B cell (primary cell): ENCODE results near the gene TMBIM1. TPM values are rescaled to one million over a fixed set of nuclear protein-coding genes. Genes with fewer than 3 reads are reported as not detected.

Experiments
- ATAC-seq: fragments of 200-7000 bp; cut with Tn5 transposase; one replicate; pipeline ENCODE4 v1.10.0; 2021; ENCODE audit warnings: low read depth, mild to moderate bottlenecking, moderate number of reproducible peaks, moderate library complexity
- CTCF ChIA-PET: fragments of 350-600 bp; sonication (Branson Sonifier 250); formaldehyde crosslinking; loops from one replicate; lab custom pipeline; 2021; ENCODE audit warnings: antibody characterized with exemption, inconsistent platforms; lab: Charles Lee
- POLR2A ChIA-PET: fragments of 350-600 bp; sonication (Branson Sonifier 250); formaldehyde crosslinking; loops from one replicate; lab custom pipeline; 2021; ENCODE audit warnings: antibody characterized with exemption; lab: Charles Lee
- DNase-seq: peaks from one replicate; pipeline ENCODE4 v3.0.0; 2013
- H2AFZ ChIP-seq: 2 replicates; pipeline ENCODE4 v1.6.1; 2012; ENCODE audit warnings: mild to moderate bottlenecking, low read depth, low read length; ENCODE audit not compliant: insufficient read depth, poor library complexity, severe bottlenecking
- H3K27ac ChIP-seq, 2 donors: 1 replicate in 1 of 2; 2 replicates in 1 of 2; pipeline ENCODE4 v1.5.1; 2012 to 2013; ENCODE audit warnings: low read length in 2 of 2, mild to moderate bottlenecking in 2 of 2, moderate library complexity in 1 of 2
- H3K27me3 ChIP-seq, 4 experiments: fragments of 200-600 bp in 1 of 4; sonication (generic) in 1 of 4; replicated peaks in 1 of 4; 1 replicate in 2 of 4; 2 replicates in 2 of 4; pipeline versions ENCODE4 v1.6.1 to v1.7.0; 2013 to 2016; ENCODE audit warnings: low read length in 3 of 4, mild to moderate bottlenecking in 2 of 4, mixed read lengths in 1 of 4, moderate library complexity in 1 of 4; ENCODE audit not compliant: insufficient read depth in 4 of 4, control insufficient read depth in 3 of 4; ENCODE audit errors: control extremely low read depth in 1 of 4
- H3K36me3 ChIP-seq, 2 experiments: replicated peaks in 1 of 2; 1 replicate in 1 of 2; 2 replicates in 1 of 2; pipeline versions ENCODE4 v1.6.1 to v1.7.1; 2013; ENCODE audit warnings: low read length in 1 of 2; ENCODE audit not compliant: insufficient read depth in 2 of 2, control insufficient read depth in 1 of 2; ENCODE audit errors: control extremely low read depth in 1 of 2, extremely low read depth in 1 of 2
- H3K4me1 ChIP-seq, 2 donors: fragments of 200-600 bp in 1 of 2; sonication (generic) in 1 of 2; 1 replicate in 1 of 2; 2 replicates in 1 of 2; pipeline versions ENCODE4 v1.5.1 to v1.6.1; 2013 to 2017; ENCODE audit warnings: low read length in 2 of 2; ENCODE audit not compliant: control insufficient read depth in 2 of 2, insufficient read depth in 2 of 2
- H3K4me2 ChIP-seq: replicated peaks from 2 replicates; pipeline ENCODE3; 2012; ENCODE audit warnings: mild to moderate bottlenecking, low read depth, low read length; ENCODE audit not compliant: poor library complexity, severe bottlenecking
- H3K4me3 ChIP-seq, 5 experiments: fragments of 200-600 bp in 1 of 5; sonication (generic) in 1 of 5; 1 replicate in 3 of 5; 2 replicates in 2 of 5; pipeline versions ENCODE4 v1.5.1 to v1.7.0; 2011 to 2016; ENCODE audit warnings: low read length in 4 of 5, mild to moderate bottlenecking in 4 of 5, low read depth in 2 of 5, control low read depth in 1 of 5, moderate library complexity in 1 of 5; ENCODE audit not compliant: insufficient read depth in 1 of 5; ENCODE audit errors: control extremely low read depth in 1 of 5, extremely low read depth in 1 of 5
- H3K79me2 ChIP-seq: fragments of 200-600 bp; sonication (generic); one replicate; pipeline ENCODE4 v1.6.0; 2016; ENCODE audit warnings: low read length; ENCODE audit not compliant: control insufficient read depth, insufficient read depth
- H3K9ac ChIP-seq: fragments of 200-600 bp; sonication (generic); 2 replicates; pipeline ENCODE4 v1.6.1; 2017; ENCODE audit warnings: mild to moderate bottlenecking, low read length, moderate library complexity
- H3K9me3 ChIP-seq, 3 donors: one replicate each; pipeline versions ENCODE4 v1.6.1 to v1.7.1; 2013; ENCODE audit warnings: low read length in 2 of 3; ENCODE audit not compliant: control insufficient read depth in 2 of 3, insufficient read depth in 1 of 3; ENCODE audit errors: control extremely low read depth in 1 of 3
- H4K20me1 ChIP-seq: 2 replicates; pipeline ENCODE4 v1.6.0; 2012; ENCODE audit warnings: mild to moderate bottlenecking, low read length; ENCODE audit not compliant: insufficient read depth, control insufficient read depth, poor library complexity, severe bottlenecking
- H3K27ac Mint-ChIP-seq: one replicate; pipeline ENCODE4 v1.8.0; 2021; ENCODE audit warnings: mixed read lengths
- H3K27me3 Mint-ChIP-seq: one replicate; pipeline ENCODE4 v1.8.0; 2021; ENCODE audit warnings: mixed read lengths
- H3K4me1 Mint-ChIP-seq: one replicate; pipeline ENCODE4 v1.8.0; 2021; ENCODE audit warnings: mixed read lengths
- H3K4me3 Mint-ChIP-seq: one replicate; pipeline ENCODE4 v1.8.0; 2021; ENCODE audit warnings: mixed read lengths
- H3K9me3 Mint-ChIP-seq: one replicate; pipeline ENCODE4 v1.8.0; 2022; ENCODE audit warnings: mixed read lengths; ENCODE audit not compliant: insufficient read depth
- EZH2 ChIP-seq: IDR thresholded peaks from 2 replicates; pipeline ENCODE4 v1.6.1; 2012; ENCODE audit warnings: borderline replicate concordance, low read depth, mild to moderate bottlenecking, moderate library complexity, low read length; ENCODE audit not compliant: insufficient read depth, poor library complexity, severe bottlenecking
- WGBS: methylation state at CpG from one replicate; pipeline ENCODE4 v1.1.5; 2013; ENCODE audit warnings: missing lambda C conversion rate; ENCODE audit not compliant: insufficient coverage; 5-methylcytosine and 5-hydroxymethylcytosine counted together
- intact Hi-C: fragments of 100-400 bp; cut with micrococcal nuclease; formaldehyde crosslinking; loops from one replicate; pipeline ENCODE4 v1.10.0; 2022
- polyA plus RNA-seq: library from polyadenylated mRNA; depleted of rRNA; stranded (reverse); fragments of >200 nt; gene quantifications from 2 replicates; pipeline ENCODE4 v1.2.3, GENCODE V29; 2012
- total RNA-seq, 2 donors: library from RNA; stranded (reverse); fragments of 120-200 nt in 1 of 2; gene quantifications; 1 replicate in 1 of 2; 2 replicates in 1 of 2; pipeline versions ENCODE4 v1.2.3 to v1.2.4, GENCODE V29; 2013 to 2022
- TF ChIP-seq, protein P1 (sequence below): fragments of 200-600 bp; IDR thresholded peaks from one replicate; pipeline ENCODE4 v1.8.0; 2022; ENCODE audit warnings: antibody characterized with exemption, mild to moderate bottlenecking

The TMBIM1 gene
- total and polyA plus RNA-seq, 2 donors (not counting 1 experiment from before 2014, with no cell fraction given), result 68.7 to 137 TPM

DNA sequence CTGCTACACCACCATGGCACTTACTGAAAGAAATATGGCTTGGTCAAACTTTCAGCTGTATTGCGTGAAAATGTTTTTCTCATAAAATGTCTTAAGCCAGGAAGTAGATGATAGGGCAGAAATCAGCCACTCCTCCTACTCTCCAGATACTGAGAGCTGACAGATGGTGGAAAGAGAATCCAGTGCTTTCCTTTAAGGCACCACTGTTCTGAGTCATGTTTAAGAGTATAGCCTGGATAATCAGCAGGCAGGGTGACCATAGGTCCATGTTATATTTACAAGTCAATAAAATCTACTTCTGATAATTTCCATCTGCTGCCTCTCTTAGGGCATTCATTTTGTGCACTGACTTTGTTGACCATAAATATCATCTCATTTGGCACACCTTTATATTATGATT is 53.4 kb downstream of the TMBIM1 start:
- H3K27me3 Mint-ChIP-seq, result no peaks in the 10 kb centered on the region
- ATAC-seq, result no peak
- Histone ChIP-seq H3K4me3 (no peak overlapping the region), H3K4me2 (no peak overlapping the region), H3K27ac (no peak overlapping the region), H3K4me1 (no peaks in the 10 kb centered on the region), H3K27me3 (no peaks in the 10 kb centered on the region), H2AFZ (no peak overlapping the region), H3K79me2 (peaks cover 59% of the 10 kb centered on the region), H3K9ac (no peak overlapping the region), H3K9me3 (no peaks in the 10 kb centered on the region), H4K20me1 (peaks cover 57% of the 10 kb centered on the region), H3K36me3 (peaks cover 6 to 88% of the 10 kb centered on the region in 2 experiments)
- no peak for TF ChIP-seq EZH2
- TF ChIP-seq, protein P1, sequence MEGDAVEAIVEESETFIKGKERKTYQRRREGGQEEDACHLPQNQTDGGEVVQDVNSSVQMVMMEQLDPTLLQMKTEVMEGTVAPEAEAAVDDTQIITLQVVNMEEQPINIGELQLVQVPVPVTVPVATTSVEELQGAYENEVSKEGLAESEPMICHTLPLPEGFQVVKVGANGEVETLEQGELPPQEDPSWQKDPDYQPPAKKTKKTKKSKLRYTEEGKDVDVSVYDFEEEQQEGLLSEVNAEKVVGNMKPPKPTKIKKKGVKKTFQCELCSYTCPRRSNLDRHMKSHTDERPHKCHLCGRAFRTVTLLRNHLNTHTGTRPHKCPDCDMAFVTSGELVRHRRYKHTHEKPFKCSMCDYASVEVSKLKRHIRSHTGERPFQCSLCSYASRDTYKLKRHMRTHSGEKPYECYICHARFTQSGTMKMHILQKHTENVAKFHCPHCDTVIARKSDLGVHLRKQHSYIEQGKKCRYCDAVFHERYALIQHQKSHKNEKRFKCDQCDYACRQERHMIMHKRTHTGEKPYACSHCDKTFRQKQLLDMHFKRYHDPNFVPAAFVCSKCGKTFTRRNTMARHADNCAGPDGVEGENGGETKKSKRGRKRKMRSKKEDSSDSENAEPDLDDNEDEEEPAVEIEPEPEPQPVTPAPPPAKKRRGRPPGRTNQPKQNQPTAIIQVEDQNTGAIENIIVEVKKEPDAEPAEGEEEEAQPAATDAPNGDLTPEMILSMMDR, result no peak
- H3K9me3 Mint-ChIP-seq, result no peaks in the 10 kb centered on the region
- WGBS, result no CpG with 5 or more reads among the region's 1 CpG
- ChIA-PET POLR2A (no interaction called here), CTCF (no interaction called here)
- no peaks in the 10 kb centered on the region for H3K4me1 Mint-ChIP-seq
- no peak overlapping the region for H3K4me3 Mint-ChIP-seq
- no peak overlapping the region for H3K27ac Mint-ChIP-seq
- intact Hi-C loops, result no loop called here
- DNase-seq, result no peak

GRCh38 chr2:218236829-218237228 is 55.5 kb downstream of the TMBIM1 start:
- DNase-seq (no peak), ATAC-seq (no peak)
- Mint-ChIP-seq H3K4me3 (no peak overlapping the region), H3K9me3 (no peaks in the 10 kb centered on the region), H3K4me1 (peaks cover 2% of the 10 kb centered on the region), H3K27me3 (no peaks in the 10 kb centered on the region), H3K27ac (no peak overlapping the region)
- Histone ChIP-seq H3K79me2 (peaks cover 61% of the 10 kb centered on the region), H3K9ac (no peak overlapping the region), H2AFZ (no peak overlapping the region), H4K20me1 (peaks cover 57% of the 10 kb centered on the region), H3K4me1 (no peaks in the 10 kb centered on the region), H3K4me3 (no peak overlapping the region), H3K4me2 (no peak overlapping the region), H3K36me3 (peaks cover 10 to 87% of the 10 kb centered on the region in 2 experiments), H3K27ac (no peak overlapping the region), H3K9me3 (no peaks in the 10 kb centered on the region), H3K27me3 (no peaks in the 10 kb centered on the region)
- POLR2A ChIA-PET, result no interaction called here
- no peak for TF ChIP-seq EZH2
- TF ChIP-seq, protein P1, result no peak
- intact Hi-C loops, result no loop called here
- CTCF ChIA-PET, result no interaction called here
- WGBS, result 88% methylated on average over 3 of the region's 4 CpGs
